Mesenchymal stem cell (in vitro differentiated cells and primary cell): ENCODE results near the gene PRKG1.
"Not testable (repeated sequence)": the region's sequence is repeated elsewhere in the genome, so short reads cannot be mapped to it uniquely, and the experiment has no call there.

Experiments
- DNase-seq: peaks from one replicate; pipeline ENCODE4 v3.0.0-alpha.2; 2013
- H2AFZ ChIP-seq: one replicate; pipeline ENCODE4 v1.6.1; 2013; ENCODE audit warnings: low read depth, mild to moderate bottlenecking, control low read depth, inconsistent platforms, low read length, moderate library complexity
- H2AK5ac ChIP-seq: 2 replicates; pipeline ENCODE4 v1.6.1; 2013; ENCODE audit warnings: low read length, moderate library complexity, mild to moderate bottlenecking, inconsistent platforms; ENCODE audit not compliant: severe bottlenecking
- H2BK120ac ChIP-seq: one replicate; pipeline ENCODE4 v1.6.1; 2013; ENCODE audit warnings: low read depth, mild to moderate bottlenecking, inconsistent platforms, low read length, moderate library complexity
- H2BK12ac ChIP-seq, 2 experiments: one replicate each; pipeline ENCODE4 v1.6.1; 2013; ENCODE audit warnings: inconsistent platforms in 2 of 2, low read length in 2 of 2, mild to moderate bottlenecking in 2 of 2, moderate library complexity in 2 of 2, control low read depth in 1 of 2
- H2BK15ac ChIP-seq: one replicate; pipeline ENCODE4 v1.6.1; 2013; ENCODE audit warnings: mild to moderate bottlenecking, low read depth, inconsistent platforms; ENCODE audit not compliant: poor library complexity, severe bottlenecking
- H2BK5ac ChIP-seq: 2 replicates; pipeline ENCODE4 v1.6.1; 2013; ENCODE audit warnings: low read depth, mild to moderate bottlenecking, low read length, control low read depth, inconsistent platforms; ENCODE audit not compliant: poor library complexity, severe bottlenecking
- H3K14ac ChIP-seq, 2 experiments: one replicate each; pipeline ENCODE4 v1.6.1; 2013; ENCODE audit warnings: inconsistent platforms in 2 of 2, low read length in 2 of 2, control low read depth in 1 of 2, mild to moderate bottlenecking in 1 of 2, moderate library complexity in 1 of 2
- H3K18ac ChIP-seq, 2 experiments: one replicate each; pipeline ENCODE4 v1.6.1; 2013; ENCODE audit warnings: inconsistent platforms in 2 of 2, low read length in 2 of 2, control low read depth in 1 of 2, low read depth in 1 of 2, mild to moderate bottlenecking in 1 of 2
- H3K23ac ChIP-seq, 2 experiments: one replicate each; pipeline ENCODE4 v1.6.1; 2013; ENCODE audit warnings: inconsistent platforms in 2 of 2, low read length in 2 of 2, mild to moderate bottlenecking in 2 of 2, moderate library complexity in 2 of 2, control low read depth in 1 of 2
- H3K27ac ChIP-seq: 2 replicates; pipeline ENCODE4 v1.5.1; 2013; ENCODE audit warnings: mild to moderate bottlenecking, moderate library complexity, low read length, control low read depth, inconsistent platforms; ENCODE audit not compliant: poor library complexity, severe bottlenecking
- H3K27me3 ChIP-seq, 2 experiments: 2 replicates each; pipeline versions ENCODE4 v1.6.1 to v1.7.0; 2013; ENCODE audit warnings: low read length in 2 of 2, mild to moderate bottlenecking in 2 of 2, moderate library complexity in 2 of 2, control low read depth in 1 of 2, inconsistent platforms in 1 of 2; ENCODE audit not compliant: control insufficient read depth in 1 of 2, insufficient read depth in 1 of 2
- H3K36me3 ChIP-seq, 2 experiments: 2 replicates each; pipeline versions ENCODE4 v1.6.1 to v1.7.0; 2013; ENCODE audit warnings: low read length in 2 of 2, control low read depth in 1 of 2, inconsistent platforms in 1 of 2, low read depth in 1 of 2, mild to moderate bottlenecking in 1 of 2; ENCODE audit not compliant: insufficient read depth in 2 of 2, control insufficient read depth in 1 of 2
- H3K4ac ChIP-seq, 2 experiments: one replicate each; pipeline ENCODE4 v1.6.1; 2013; ENCODE audit warnings: inconsistent platforms in 2 of 2, low read length in 2 of 2, mild to moderate bottlenecking in 2 of 2, moderate library complexity in 2 of 2, control low read depth in 1 of 2, low read depth in 1 of 2
- H3K4me1 ChIP-seq: 2 replicates; pipeline ENCODE4 v1.6.1; 2013; ENCODE audit warnings: low read depth, low read length, control low read depth; ENCODE audit not compliant: control insufficient read depth, insufficient read depth
- H3K4me2 ChIP-seq: 2 replicates; pipeline ENCODE4 v1.6.1; 2013; ENCODE audit warnings: low read length, mild to moderate bottlenecking, inconsistent platforms; ENCODE audit not compliant: poor library complexity, severe bottlenecking
- H3K4me3 ChIP-seq, 2 experiments: 2 replicates each; pipeline versions ENCODE4 v1.5.1 to v1.7.0; 2013; ENCODE audit warnings: low read length in 2 of 2, mild to moderate bottlenecking in 2 of 2, control low read depth in 1 of 2, low read depth in 1 of 2; ENCODE audit not compliant: insufficient read depth in 1 of 2
- H3K79me1 ChIP-seq: replicated peaks from 2 replicates; pipeline ENCODE4 v1.6.1; 2013; ENCODE audit warnings: mild to moderate bottlenecking, control low read depth, low read length, inconsistent platforms; ENCODE audit not compliant: poor library complexity, severe bottlenecking
- H3K9ac ChIP-seq: 2 replicates; pipeline ENCODE4 v1.7.0; 2013; ENCODE audit warnings: mild to moderate bottlenecking, low read length, moderate library complexity
- H3K9me3 ChIP-seq: 2 replicates; pipeline ENCODE4 v1.7.0; 2013; ENCODE audit warnings: mild to moderate bottlenecking, low read length; ENCODE audit not compliant: control insufficient read depth
- H4K8ac ChIP-seq: one replicate; pipeline ENCODE4 v1.6.1; 2013; ENCODE audit warnings: inconsistent platforms, mild to moderate bottlenecking, low read length, moderate library complexity
- H4K91ac ChIP-seq: one replicate; pipeline ENCODE4 v1.6.1; 2013; ENCODE audit warnings: mild to moderate bottlenecking, low read length, inconsistent platforms
- WGBS: methylation state at CpG from one replicate; pipeline ENCODE4 v1.1.7; 2013; ENCODE audit warnings: mixed read lengths; 5-methylcytosine and 5-hydroxymethylcytosine counted together

PRKG1 gene

DNA sequence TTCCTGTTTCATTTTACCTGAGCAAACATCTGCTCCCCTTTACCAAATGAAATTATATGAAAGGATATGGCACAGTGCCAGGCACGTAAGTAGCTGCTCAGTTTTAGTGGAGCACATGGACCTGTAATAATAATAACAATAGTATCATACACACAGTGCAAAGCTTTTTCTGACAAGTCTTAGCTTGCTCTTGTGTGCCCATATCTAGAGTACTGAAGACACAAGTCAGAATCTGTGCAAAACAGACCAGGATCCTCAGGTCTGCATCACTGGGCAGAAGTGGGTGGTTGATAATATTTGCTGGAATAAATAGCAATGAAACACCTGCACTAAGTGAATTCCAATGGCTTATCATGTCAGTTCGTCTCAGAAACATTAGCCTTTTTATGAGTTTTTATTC is 1154.3 kb downstream of the PRKG1 start:
- H3K27me3 ChIP-seq: no peaks in the 10 kb centered on the region
- no peak overlapping the region for H3K4ac ChIP-seq
- no peak overlapping the region for H3K14ac ChIP-seq
- H3K18ac ChIP-seq: no peak overlapping the region
- 100% methylated on average over 1 of the region's 2 CpGs for WGBS
- H3K9me3 ChIP-seq: peaks cover 5% of the 10 kb centered on the region
- H4K8ac ChIP-seq: no peak overlapping the region
- no peaks in the 10 kb centered on the region for H3K36me3 ChIP-seq
- H3K4me1 ChIP-seq: no peaks in the 10 kb centered on the region
- H4K91ac ChIP-seq: no peak overlapping the region
- H3K4me2 ChIP-seq: no peak overlapping the region
- H2BK120ac ChIP-seq: no peak overlapping the region
- no peak overlapping the region for H3K4me3 ChIP-seq
- no peak overlapping the region for H3K23ac ChIP-seq
- no peak overlapping the region for H2BK15ac ChIP-seq
- H3K9ac ChIP-seq: no peak overlapping the region
- H2BK5ac ChIP-seq: no peak overlapping the region
- DNase-seq: no peak
- H2BK12ac ChIP-seq: no peak overlapping the region
- H2AFZ ChIP-seq: no peak overlapping the region
- H2AK5ac ChIP-seq: no peak overlapping the region
- no peak overlapping the region for H3K27ac ChIP-seq
- no peaks in the 10 kb centered on the region for H3K79me1 ChIP-seq

DNA sequence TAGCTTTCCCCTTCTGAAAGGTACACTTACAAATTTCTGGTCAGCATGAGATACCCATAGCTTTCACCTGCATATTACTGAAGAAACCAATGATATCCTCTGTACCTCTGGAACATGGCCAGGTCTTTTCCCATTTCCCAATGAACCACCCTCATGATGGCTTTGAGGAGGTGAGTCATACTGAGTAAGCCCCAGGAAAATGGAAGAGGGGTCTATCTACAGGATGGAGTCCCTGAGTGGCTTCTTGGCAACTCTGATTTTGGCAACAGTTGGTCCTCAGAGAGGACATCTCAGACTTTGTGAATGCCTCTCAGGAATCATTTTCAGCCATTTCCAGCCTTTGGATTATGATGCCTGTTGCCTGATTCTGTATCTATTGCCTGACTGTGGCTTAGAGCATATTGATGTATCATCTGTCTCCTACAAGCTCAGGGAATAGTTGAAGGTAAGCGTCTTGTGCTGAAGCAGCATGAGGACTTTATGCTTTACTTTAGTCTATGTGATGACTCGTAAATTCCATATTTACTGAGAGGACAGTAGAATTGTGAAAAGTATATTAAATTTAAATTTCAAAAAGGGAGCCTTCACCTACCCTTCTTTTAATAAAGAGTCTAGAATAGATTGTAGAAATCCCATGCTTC is 1155.1 kb downstream of the PRKG1 start:
- Histone ChIP-seq H3K27me3 (no peaks in the 10 kb centered on the region), H3K18ac (no peak overlapping the region), H4K8ac (no peak overlapping the region), H3K23ac (no peak overlapping the region), H3K4ac (no peak overlapping the region), H2AFZ (no peak overlapping the region), H4K91ac (no peak overlapping the region), H3K4me1 (no peaks in the 10 kb centered on the region), H2AK5ac (no peak overlapping the region), H3K27ac (no peak overlapping the region), H2BK15ac (no peak overlapping the region), H3K9ac (no peak overlapping the region), H2BK5ac (no peak overlapping the region), H3K36me3 (no peaks in the 10 kb centered on the region), H3K14ac (no peak overlapping the region), H3K4me2 (no peak overlapping the region), H3K4me3 (no peak overlapping the region), H2BK12ac (no peak overlapping the region), H3K9me3 (peaks cover 5% of the 10 kb centered on the region), H2BK120ac (no peak overlapping the region), H3K79me1 (no peaks in the 10 kb centered on the region)
- peak; percentile 37 for DNase-seq
- WGBS: no CpG with 5 or more reads among the region's 2 CpGs

DNA sequence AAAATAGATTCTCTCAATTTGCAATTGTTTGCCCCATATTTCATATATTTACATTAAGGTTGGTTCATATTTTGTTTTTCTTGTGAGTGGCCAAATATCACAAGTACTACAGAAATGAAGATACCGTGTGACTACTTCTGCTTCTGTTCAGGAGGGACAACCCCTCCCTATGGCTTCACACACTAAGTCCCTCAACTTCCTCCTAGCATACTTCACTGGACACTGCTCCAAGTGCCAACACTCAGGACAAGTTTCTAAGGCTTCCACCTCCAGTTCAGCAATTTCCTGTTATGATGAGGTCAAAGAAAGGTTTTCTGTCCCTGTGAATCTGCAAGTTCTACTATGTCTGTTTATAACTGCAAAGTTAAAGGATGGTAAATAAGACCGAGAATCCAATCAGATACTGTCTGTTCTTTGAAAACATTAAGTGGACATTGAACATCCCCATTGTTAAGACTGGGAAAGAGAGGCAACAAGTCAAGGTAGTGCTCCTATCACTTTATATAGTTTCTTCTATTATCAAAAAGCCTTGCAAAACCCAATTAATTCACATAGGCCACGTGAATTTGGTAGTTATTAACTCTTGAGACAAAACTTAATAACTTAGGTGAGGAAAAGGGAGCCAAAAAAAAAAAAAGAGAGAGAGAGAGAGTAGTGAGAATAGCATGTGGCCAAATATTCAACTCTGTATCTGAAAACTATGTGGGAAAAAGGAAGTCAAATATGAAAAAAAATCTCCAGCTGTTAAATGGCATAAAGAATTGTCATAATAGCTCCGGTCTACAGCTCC is 1158.5 kb downstream of the PRKG1 start:
- no peaks in the 10 kb centered on the region for H3K4me1 ChIP-seq
- H3K79me1 ChIP-seq: no peaks in the 10 kb centered on the region
- peak overlapping the region; percentile 27 for H3K9ac ChIP-seq
- no peak overlapping the region for H3K27ac ChIP-seq
- H2BK12ac ChIP-seq: no peak overlapping the region
- H3K4ac ChIP-seq: no peak overlapping the region
- no peak overlapping the region for H3K18ac ChIP-seq
- H2BK15ac ChIP-seq: no peak overlapping the region
- no peak overlapping the region for H3K23ac ChIP-seq
- H4K8ac ChIP-seq: no peak overlapping the region
- H2BK120ac ChIP-seq: no peak overlapping the region
- no peak overlapping the region for H3K14ac ChIP-seq
- H4K91ac ChIP-seq: no peak overlapping the region
- H3K36me3 ChIP-seq: no peaks in the 10 kb centered on the region
- H3K4me2 ChIP-seq: peak overlapping the region; percentile 50
- no peak overlapping the region for H2AK5ac ChIP-seq
- H3K4me3 ChIP-seq: peak overlapping the region in 1 of 2 experiments; percentile 59
- H3K27me3 ChIP-seq: no peaks in the 10 kb centered on the region
- no peak overlapping the region for H2AFZ ChIP-seq
- DNase-seq: peak; percentile 18
- WGBS: 62% methylated on average over 3 of the region's 4 CpGs
- H3K9me3 ChIP-seq: peaks cover 5% of the 10 kb centered on the region
- H2BK5ac ChIP-seq: no peak overlapping the region

DNA sequence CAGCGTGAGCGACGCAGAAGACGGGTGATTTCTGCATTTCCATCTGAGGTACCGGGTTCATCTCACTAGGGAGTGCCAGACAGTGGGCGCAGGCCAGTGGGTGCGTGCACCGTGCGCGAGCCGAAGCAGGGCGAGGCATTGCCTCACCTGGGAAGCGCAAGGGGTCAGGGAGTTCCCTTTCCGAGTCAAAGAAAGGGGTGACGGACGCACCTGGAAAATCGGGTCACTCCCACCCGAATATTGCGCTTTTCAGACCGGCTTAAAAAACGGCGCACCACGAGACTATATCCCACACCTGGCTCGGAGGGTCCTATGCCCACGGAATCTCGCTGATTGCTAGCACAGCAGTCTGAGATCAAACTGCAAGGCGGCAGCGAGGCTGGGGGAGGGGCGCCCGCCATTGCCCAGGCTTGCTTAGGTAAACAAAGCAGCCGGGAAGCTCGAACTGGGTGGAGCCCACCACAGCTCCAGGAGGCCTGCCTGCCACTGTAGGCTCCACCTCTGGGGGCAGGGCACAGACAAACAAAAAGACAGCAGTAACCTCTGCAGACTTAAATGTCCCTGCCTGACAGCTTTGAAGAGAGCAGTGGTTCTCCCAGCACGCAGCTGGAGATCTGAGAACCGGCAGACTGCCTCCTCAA is 1159.2 kb downstream of the PRKG1 start:
- H2AK5ac ChIP-seq, H3K79me1 ChIP-seq, H4K91ac ChIP-seq, H3K9me3 ChIP-seq, H3K27me3 ChIP-seq, H3K4me1 ChIP-seq, DNase-seq, H3K23ac ChIP-seq, H3K18ac ChIP-seq, H2BK5ac ChIP-seq, H3K4ac ChIP-seq, H3K14ac ChIP-seq, H2BK12ac ChIP-seq, H4K8ac ChIP-seq, H3K36me3 ChIP-seq, H2BK120ac ChIP-seq, H2AFZ ChIP-seq, H2BK15ac ChIP-seq, H3K27ac ChIP-seq: not testable (repeated sequence)
- H3K4me3 ChIP-seq: peak overlapping the region in 1 of 2 experiments; percentile 59
- 22% methylated on average over 4 of the region's 34 CpGs for WGBS
- H3K9ac ChIP-seq: peak overlapping the region; percentile 27
- H3K4me2 ChIP-seq: peak overlapping the region; percentile 50
